Measurements from ENCODE around the gene C6orf15.

- no peak for TF ChIP-seq CTCF (IDR thresholded peaks at IDR 0.05 in 2 of 3, conservative IDR thresholded peaks at IDR 0.05 in 1 of 3; ENCODE audit: borderline replicate concordance in 1 of 3, insufficient read depth in 1 of 3, low read depth in 2 of 3, low read length in 2 of 3)
- TF ChIP-seq EZH2 (IDR thresholded peaks at IDR 0.05), result no peak
- no peak for TF ChIP-seq EZH2phosphoT487 (IDR thresholded peaks at IDR 0.05; ENCODE audit: borderline replicate concordance)
- TF ChIP-seq ELF1 (IDR thresholded peaks at IDR 0.05; ENCODE audit: borderline replicate concordance, low read depth), result no peak
Measured at GRCh38 chr6:31157513-31158139, 45.3 kb upstream of the C6orf15 start, which contains the start of gene CCHCR1.
